HCT116 (cell line): ENCODE results near the gene DPP4. TPM values are rescaled to one million over a fixed set of nuclear protein-coding genes. Genes with fewer than 3 reads are reported as not detected.

Experiments used
- ATAC-seq: fragments of 200-7000 bp; cut with Tn5 transposase; 2 replicates; pipeline ENCODE4 v1.9.1; 2020; ENCODE audit warnings: mild to moderate bottlenecking, moderate library complexity
- BruUV-seq: library from RNA; stranded (reverse); fragments of 400-500 nt; replicated peaks from 2 replicates; lab custom pipeline; 2021; lab: Mats Ljungman, UMichigan
- CTCF ChIA-PET: fragments of 300-600 bp; sonication (Branson Sonifier 250); formaldehyde crosslinking; loops from one replicate; lab custom pipeline; 2021; ENCODE audit warnings: antibody characterized with exemption; lab: Charles Lee
- POLR2A ChIA-PET: fragments of 300-600, 350-600 bp; sonication (Branson Sonifier 250); formaldehyde crosslinking; loops from one replicate; lab custom pipeline; 2021; ENCODE audit warnings: antibody characterized with exemption; lab: Charles Lee
- RAD21 ChIA-PET, 2 experiments: fragments of 300-600 bp; sonication (Branson Sonifier 250); formaldehyde crosslinking; loops; one replicate each; lab custom pipeline; 2023; ENCODE audit warnings: low total read pairs in 2 of 2; ENCODE audit not compliant: uncharacterized antibody in 2 of 2, unreplicated experiment in 2 of 2, low non-redundant PET in 1 of 2; lab: Charles Lee
- DNase-seq: peaks from one replicate; pipeline ENCODE4 v3.0.0-alpha.2; 2010; ENCODE audit warnings: low read depth, low spot score
- H2AFZ ChIP-seq: fragments of 200-600 bp; shearing (Covaris generic), sonication (generic); 2 replicates; pipeline ENCODE4 v1.6.1; 2017; ENCODE audit warnings: low read depth, mixed run types, mixed read lengths, antibody characterized with exemption, low read length; ENCODE audit not compliant: poor library complexity, severe bottlenecking
- H3K27ac ChIP-seq: 2 replicates; pipeline ENCODE4 v1.5.1; 2012; ENCODE audit warnings: low read depth, low read length
- H3K27me3 ChIP-seq: fragments of 200-600 bp; sonication (generic); 2 replicates; pipeline ENCODE4 v1.6.1; 2016; ENCODE audit warnings: mixed run types, low read length, mixed read lengths; ENCODE audit not compliant: insufficient read depth
- H3K36me3 ChIP-seq, 2 experiments: fragments of 200-500 bp in 1 of 2; fragments of 200-600 bp in 1 of 2; sonication (Bioruptor generic) in 1 of 2; sonication (generic) in 1 of 2; 2 replicates each; pipeline versions ENCODE4 v1.5.1 to v1.6.1; 2014 to 2016; ENCODE audit warnings: low read length in 2 of 2, inconsistent platforms in 1 of 2, mixed read lengths in 1 of 2, mixed run types in 1 of 2; ENCODE audit not compliant: insufficient read depth in 2 of 2, control insufficient read depth in 1 of 2
- H3K4me1 ChIP-seq, 2 experiments: fragments of 200-600 bp in 1 of 2; sonication (generic) in 1 of 2; 2 replicates each; pipeline versions ENCODE4 v1.5.1 to v1.6.1; 2012 to 2017; ENCODE audit warnings: low read length in 2 of 2, inconsistent platforms in 1 of 2, mild to moderate bottlenecking in 1 of 2, mixed read lengths in 1 of 2, mixed run types in 1 of 2, moderate library complexity in 1 of 2; ENCODE audit not compliant: insufficient read depth in 2 of 2, control insufficient read depth in 1 of 2
- H3K4me2 ChIP-seq: fragments of 200-600 bp; sonication (generic); 2 replicates; pipeline ENCODE4 v1.6.1; 2017; ENCODE audit warnings: mixed run types, low read length, mixed read lengths
- H3K4me3 ChIP-seq, 2 experiments: fragments of 200-600 bp in 1 of 2; sonication (generic) in 1 of 2; replicated peaks in 1 of 2; 2 replicates each; pipeline ENCODE4 v1.5.1; 2011 to 2016; ENCODE audit warnings: low read length in 2 of 2, control low read depth in 1 of 2, low read depth in 1 of 2, mild to moderate bottlenecking in 1 of 2, mixed read lengths in 1 of 2, mixed run types in 1 of 2
- H3K79me2 ChIP-seq: fragments of 200-600 bp; sonication (generic); 2 replicates; pipeline ENCODE4 v1.6.1; 2017; ENCODE audit warnings: mild to moderate bottlenecking, mixed run types, low read length, moderate library complexity, mixed read lengths; ENCODE audit not compliant: insufficient read depth
- H3K9ac ChIP-seq: fragments of 200-600 bp; sonication (generic); 2 replicates; pipeline ENCODE4 v1.6.1; 2016; ENCODE audit warnings: low read length, mixed read lengths
- H3K9me2 ChIP-seq: fragments of 200-600 bp; sonication (generic), shearing (Covaris generic); 2 replicates; pipeline ENCODE4 v1.6.1; 2017; ENCODE audit warnings: mixed run types, mild to moderate bottlenecking, moderate library complexity; ENCODE audit not compliant: insufficient read depth
- H3K9me3 ChIP-seq, 2 experiments: fragments of 200-500 bp in 1 of 2; fragments of 200-600 bp in 1 of 2; sonication (Bioruptor generic) in 1 of 2; sonication (generic) in 1 of 2; 2 replicates each; pipeline ENCODE4 v1.6.1; 2014 to 2017; ENCODE audit warnings: low read length in 2 of 2, mixed read lengths in 2 of 2, inconsistent platforms in 1 of 2, low read depth in 1 of 2, mild to moderate bottlenecking in 1 of 2, mixed run types in 1 of 2, moderate library complexity in 1 of 2; ENCODE audit not compliant: control insufficient read depth in 1 of 2, insufficient read depth in 1 of 2
- H4K20me1 ChIP-seq: fragments of 200-600 bp; sonication (generic), shearing (Covaris generic); 2 replicates; pipeline ENCODE4 v1.6.1; 2017; ENCODE audit warnings: mixed run types, mild to moderate bottlenecking, moderate library complexity; ENCODE audit not compliant: insufficient read depth
- CBX3 ChIP-seq: IDR thresholded peaks from 2 replicates; pipeline ENCODE4 v1.6.1; 2012; ENCODE audit warnings: low read depth
- CEBPB ChIP-seq: IDR thresholded peaks from 2 replicates; pipeline ENCODE4 v1.6.1; 2012; ENCODE audit warnings: low read depth
- ELF1 ChIP-seq: IDR thresholded peaks from 2 replicates; pipeline ENCODE4 v1.6.1; 2012; ENCODE audit warnings: low read depth, borderline replicate concordance
- EZH2 ChIP-seq: fragments of 200-600 bp; sonication (generic); IDR thresholded peaks from 2 replicates; pipeline ENCODE4 v1.6.1; 2017; ENCODE audit warnings: antibody characterized with exemption, mixed run types
- EZH2phosphoT487 ChIP-seq: fragments of 200-600 bp; IDR thresholded peaks from 2 replicates; pipeline ENCODE4 v1.6.1; 2018; ENCODE audit warnings: antibody characterized with exemption, borderline replicate concordance
- FOSL1 ChIP-seq: IDR thresholded peaks from 2 replicates; pipeline ENCODE4 v1.6.1; 2012; ENCODE audit warnings: low read depth
- JUND ChIP-seq: IDR thresholded peaks from 2 replicates; pipeline ENCODE4 v1.6.1; 2012
- POLR2A ChIP-seq: IDR thresholded peaks from 2 replicates; pipeline ENCODE4 v1.7.0; 2011; ENCODE audit warnings: borderline replicate concordance; ENCODE audit not compliant: insufficient read depth, insufficient read length; ENCODE audit errors: extremely low read depth
- POLR2AphosphoS5 ChIP-seq: IDR thresholded peaks from 2 replicates; pipeline ENCODE4 v1.6.1; 2011; ENCODE audit warnings: mild to moderate bottlenecking, low read depth, low read length, moderate library complexity
- RAD21 ChIP-seq: IDR thresholded peaks from 2 replicates; pipeline ENCODE4 v1.6.1; 2012; ENCODE audit warnings: low read depth, mild to moderate bottlenecking
- SIN3A ChIP-seq: IDR thresholded peaks from 2 replicates; pipeline ENCODE4 v1.6.1; 2012; ENCODE audit warnings: low read depth
- SP1 ChIP-seq: IDR thresholded peaks from 2 replicates; pipeline ENCODE4 v1.6.1; 2012; ENCODE audit warnings: low read depth
- SRF ChIP-seq: IDR thresholded peaks from 2 replicates; pipeline ENCODE4 v1.6.1; 2012; ENCODE audit warnings: low read depth
- TCF7L2 ChIP-seq: IDR thresholded peaks from 2 replicates; pipeline ENCODE4 v1.7.0; 2011; ENCODE audit warnings: borderline replicate concordance, inconsistent platforms; ENCODE audit not compliant: insufficient read depth, insufficient read length; ENCODE audit errors: extremely low read depth
- ZFX ChIP-seq: fragments of 450-650 bp; IDR thresholded peaks from 2 replicates; pipeline ENCODE4 v1.6.1; 2017
- intact Hi-C: fragments of 100-400 bp; cut with micrococcal nuclease; formaldehyde crosslinking; loops from 2 replicates; pipeline ENCODE4 v1.10.0; 2022
- total RNA-seq: library from RNA; stranded (reverse); gene quantifications from one replicate; pipeline ENCODE4 v1.2.1, GENCODE V29; 2021; ENCODE audit not compliant: unreplicated experiment
- TF ChIP-seq, protein P1 (sequence below), 3 experiments: fragments of 200-600 bp in 1 of 3; sonication (generic) in 1 of 3; IDR thresholded peaks in 2 of 3; conservative IDR thresholded peaks in 1 of 3; 2 replicates each; pipeline ENCODE4 v1.5.1; 2012 to 2017; ENCODE audit warnings: low read depth in 2 of 3, low read length in 2 of 3, antibody characterized with exemption in 1 of 3, borderline replicate concordance in 1 of 3, control low read depth in 1 of 3, mild to moderate bottlenecking in 1 of 3, mixed read lengths in 1 of 3, mixed run types in 1 of 3, moderate library complexity in 1 of 3; ENCODE audit not compliant: insufficient read depth in 1 of 3
- TF ChIP-seq, protein P2 (sequence below): IDR thresholded peaks from 2 replicates; pipeline ENCODE4 v1.6.1; 2012
- TF ChIP-seq, protein P3 (sequence below): IDR thresholded peaks from 2 replicates; pipeline ENCODE4 v1.6.1; 2012; ENCODE audit warnings: low read depth
- TF ChIP-seq, protein P4 (sequence below): IDR thresholded peaks from 2 replicates; pipeline ENCODE4 v1.6.1; 2012

The DPP4 gene
- total RNA-seq, 1 experiment from 2014 or later = 3.6 TPM

DNA sequence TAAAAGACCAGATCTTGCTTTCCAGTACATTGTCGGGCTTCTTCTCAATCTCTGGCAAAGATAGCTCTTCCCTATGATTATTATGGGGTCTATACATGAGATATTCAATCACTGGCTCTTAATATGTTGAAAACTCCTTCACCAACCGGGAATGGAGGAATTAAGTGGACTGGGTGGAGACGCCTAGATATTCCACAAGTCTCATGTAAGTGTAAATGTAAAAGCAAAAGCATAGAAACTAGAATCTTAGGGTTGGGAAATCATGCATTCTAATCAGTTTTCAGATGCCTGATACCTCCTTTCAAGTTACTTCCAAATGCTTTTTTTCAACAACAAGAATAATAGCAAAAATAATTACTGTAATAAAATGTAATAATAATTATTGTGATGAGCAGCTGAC lies 38.0 kb downstream of the DPP4 start:
- H3K9me3 ChIP-seq = no peaks in the 10 kb centered on the region
- RAD21 ChIA-PET = no interaction called here
- BruUV-seq = no TSS peak
- H3K9ac ChIP-seq = no peak overlapping the region
- DNase-seq (no peak), ATAC-seq (no peak)
- H2AFZ ChIP-seq = no peak overlapping the region
- H4K20me1 ChIP-seq = no peaks in the 10 kb centered on the region
- intact Hi-C loops = no loop called here
- H3K27me3 ChIP-seq = no peaks in the 10 kb centered on the region
- no peak overlapping the region for H3K27ac ChIP-seq
- H3K4me2 ChIP-seq = no peak overlapping the region
- CTCF ChIA-PET = interaction anchor here (1.2 kb wide), 1 partner anchor 28 kb away, joined by 3 read pairs; no protein-coding TSS in a partner anchor
- no peaks in the 10 kb centered on the region for H3K36me3 ChIP-seq
- H3K9me2 ChIP-seq = 0 out of 2 replicates have a peak, but pooled peaks cover 3% of the 10 kb centered on the region
- H3K4me3 ChIP-seq = no peak overlapping the region
- no peaks in the 10 kb centered on the region for H3K79me2 ChIP-seq
- no peak for TF ChIP-seq POLR2A
- no peak for TF ChIP-seq FOSL1
- TF ChIP-seq, protein P1, sequence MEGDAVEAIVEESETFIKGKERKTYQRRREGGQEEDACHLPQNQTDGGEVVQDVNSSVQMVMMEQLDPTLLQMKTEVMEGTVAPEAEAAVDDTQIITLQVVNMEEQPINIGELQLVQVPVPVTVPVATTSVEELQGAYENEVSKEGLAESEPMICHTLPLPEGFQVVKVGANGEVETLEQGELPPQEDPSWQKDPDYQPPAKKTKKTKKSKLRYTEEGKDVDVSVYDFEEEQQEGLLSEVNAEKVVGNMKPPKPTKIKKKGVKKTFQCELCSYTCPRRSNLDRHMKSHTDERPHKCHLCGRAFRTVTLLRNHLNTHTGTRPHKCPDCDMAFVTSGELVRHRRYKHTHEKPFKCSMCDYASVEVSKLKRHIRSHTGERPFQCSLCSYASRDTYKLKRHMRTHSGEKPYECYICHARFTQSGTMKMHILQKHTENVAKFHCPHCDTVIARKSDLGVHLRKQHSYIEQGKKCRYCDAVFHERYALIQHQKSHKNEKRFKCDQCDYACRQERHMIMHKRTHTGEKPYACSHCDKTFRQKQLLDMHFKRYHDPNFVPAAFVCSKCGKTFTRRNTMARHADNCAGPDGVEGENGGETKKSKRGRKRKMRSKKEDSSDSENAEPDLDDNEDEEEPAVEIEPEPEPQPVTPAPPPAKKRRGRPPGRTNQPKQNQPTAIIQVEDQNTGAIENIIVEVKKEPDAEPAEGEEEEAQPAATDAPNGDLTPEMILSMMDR (IDR thresholded peaks at IDR 0.05 in 2 of 3, conservative IDR thresholded peaks at IDR 0.05 in 1 of 3; ENCODE audit: borderline replicate concordance in 1 of 3, insufficient read depth in 1 of 3, low read depth in 2 of 3, low read length in 2 of 3) = no peak
- TF ChIP-seq, protein P2, sequence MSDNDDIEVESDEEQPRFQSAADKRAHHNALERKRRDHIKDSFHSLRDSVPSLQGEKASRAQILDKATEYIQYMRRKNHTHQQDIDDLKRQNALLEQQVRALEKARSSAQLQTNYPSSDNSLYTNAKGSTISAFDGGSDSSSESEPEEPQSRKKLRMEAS = no peak
- TF ChIP-seq CEBPB = no peak
- TF ChIP-seq, protein P3, sequence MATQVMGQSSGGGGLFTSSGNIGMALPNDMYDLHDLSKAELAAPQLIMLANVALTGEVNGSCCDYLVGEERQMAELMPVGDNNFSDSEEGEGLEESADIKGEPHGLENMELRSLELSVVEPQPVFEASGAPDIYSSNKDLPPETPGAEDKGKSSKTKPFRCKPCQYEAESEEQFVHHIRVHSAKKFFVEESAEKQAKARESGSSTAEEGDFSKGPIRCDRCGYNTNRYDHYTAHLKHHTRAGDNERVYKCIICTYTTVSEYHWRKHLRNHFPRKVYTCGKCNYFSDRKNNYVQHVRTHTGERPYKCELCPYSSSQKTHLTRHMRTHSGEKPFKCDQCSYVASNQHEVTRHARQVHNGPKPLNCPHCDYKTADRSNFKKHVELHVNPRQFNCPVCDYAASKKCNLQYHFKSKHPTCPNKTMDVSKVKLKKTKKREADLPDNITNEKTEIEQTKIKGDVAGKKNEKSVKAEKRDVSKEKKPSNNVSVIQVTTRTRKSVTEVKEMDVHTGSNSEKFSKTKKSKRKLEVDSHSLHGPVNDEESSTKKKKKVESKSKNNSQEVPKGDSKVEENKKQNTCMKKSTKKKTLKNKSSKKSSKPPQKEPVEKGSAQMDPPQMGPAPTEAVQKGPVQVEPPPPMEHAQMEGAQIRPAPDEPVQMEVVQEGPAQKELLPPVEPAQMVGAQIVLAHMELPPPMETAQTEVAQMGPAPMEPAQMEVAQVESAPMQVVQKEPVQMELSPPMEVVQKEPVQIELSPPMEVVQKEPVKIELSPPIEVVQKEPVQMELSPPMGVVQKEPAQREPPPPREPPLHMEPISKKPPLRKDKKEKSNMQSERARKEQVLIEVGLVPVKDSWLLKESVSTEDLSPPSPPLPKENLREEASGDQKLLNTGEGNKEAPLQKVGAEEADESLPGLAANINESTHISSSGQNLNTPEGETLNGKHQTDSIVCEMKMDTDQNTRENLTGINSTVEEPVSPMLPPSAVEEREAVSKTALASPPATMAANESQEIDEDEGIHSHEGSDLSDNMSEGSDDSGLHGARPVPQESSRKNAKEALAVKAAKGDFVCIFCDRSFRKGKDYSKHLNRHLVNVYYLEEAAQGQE = no peak
- TF ChIP-seq TCF7L2 = no peak
- no peak for TF ChIP-seq SRF
- TF ChIP-seq JUND = no peak
- TF ChIP-seq RAD21 = no peak
- TF ChIP-seq EZH2 = no peak
- no peak for TF ChIP-seq EZH2phosphoT487
- no peak for TF ChIP-seq ZFX
- TF ChIP-seq SIN3A = no peak
- TF ChIP-seq SP1 = no peak
- no peak for TF ChIP-seq ELF1
- no peak for TF ChIP-seq CBX3
- TF ChIP-seq POLR2AphosphoS5 = no peak
- TF ChIP-seq, protein P4, sequence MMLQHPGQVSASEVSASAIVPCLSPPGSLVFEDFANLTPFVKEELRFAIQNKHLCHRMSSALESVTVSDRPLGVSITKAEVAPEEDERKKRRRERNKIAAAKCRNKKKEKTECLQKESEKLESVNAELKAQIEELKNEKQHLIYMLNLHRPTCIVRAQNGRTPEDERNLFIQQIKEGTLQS = no peak
- POLR2A ChIA-PET = no interaction called here
- H3K4me1 ChIP-seq = no peaks in the 10 kb centered on the region
